Measurements from ENCODE around the gene MAN1A1.

The MAN1A1 gene

GRCh38 chr6:119234457-119234856, 115.1 kb downstream of the MAN1A1 start:
- DNase-seq (ENCODE audit: low read depth in 2 of 2), result no peak

GRCh38 chr6:119233312-119233984, 116.1 kb downstream of the MAN1A1 start:
- no peak for DNase-seq (ENCODE audit: low read depth in 2 of 2)

- DNase-seq (ENCODE audit: low read depth in 2 of 2), result no peak
Measured at GRCh38 chr6:119231394-119231793, 118.2 kb downstream of the MAN1A1 start.

GRCh38 chr6:119230160-119230559, 119.4 kb downstream of the MAN1A1 start:
- DNase-seq (ENCODE audit: low read depth in 2 of 2), result no peak

GRCh38 chr6:119227377-119227776, 122.2 kb downstream of the MAN1A1 start:
- DNase-seq (ENCODE audit: low read depth in 2 of 2), result no peak

- DNase-seq (ENCODE audit: low read depth in 2 of 2), result no peak
Measured at GRCh38 chr6:119226089-119226488, 123.5 kb downstream of the MAN1A1 start.

- no peak for DNase-seq (ENCODE audit: low read depth in 2 of 2)
Measured at GRCh38 chr6:119224095-119224701, 125.4 kb downstream of the MAN1A1 start.

GRCh38 chr6:119220452-119220851, 129.1 kb downstream of the MAN1A1 start:
- DNase-seq (ENCODE audit: low read depth in 2 of 2), result no peak

GRCh38 chr6:119218548-119218947, 131.0 kb downstream of the MAN1A1 start:
- DNase-seq (ENCODE audit: low read depth in 2 of 2), result no peak

- DNase-seq (ENCODE audit: low read depth in 2 of 2), result no peak
Measured at GRCh38 chr6:119215885-119216590, 133.5 kb downstream of the MAN1A1 start.

GRCh38 chr6:119215309-119215708, 134.3 kb downstream of the MAN1A1 start:
- DNase-seq (ENCODE audit: low read depth in 2 of 2), result no peak

GRCh38 chr6:119210596-119210995, 139.0 kb downstream of the MAN1A1 start:
- no peak for DNase-seq (ENCODE audit: low read depth in 2 of 2)

- no peak for DNase-seq (ENCODE audit: low read depth in 2 of 2)
Measured at GRCh38 chr6:119209452-119210205, 139.9 kb downstream of the MAN1A1 start.

- no peak for DNase-seq (ENCODE audit: low read depth in 2 of 2)
Measured at GRCh38 chr6:119207971-119208725, 141.4 kb downstream of the MAN1A1 start.

GRCh38 chr6:119207327-119207726, 142.2 kb downstream of the MAN1A1 start:
- no peak for DNase-seq (ENCODE audit: low read depth in 2 of 2)

- DNase-seq (ENCODE audit: low read depth in 2 of 2), result no peak
Measured at GRCh38 chr6:119205911-119206618, 143.5 kb downstream of the MAN1A1 start.

GRCh38 chr6:119204719-119205118, 144.8 kb downstream of the MAN1A1 start:
- DNase-seq (ENCODE audit: low read depth in 2 of 2), result no peak

GRCh38 chr6:119201480-119201879, 148.1 kb downstream of the MAN1A1 start:
- no peak for DNase-seq (ENCODE audit: low read depth in 2 of 2)

GRCh38 chr6:119200512-119201175, 148.9 kb downstream of the MAN1A1 start:
- DNase-seq (ENCODE audit: low read depth in 2 of 2), result no peak

- no peak for DNase-seq (ENCODE audit: low read depth in 2 of 2)
Measured at GRCh38 chr6:119197271-119197670, 152.3 kb downstream of the MAN1A1 start.

Data from stimulated activated CD4-positive, alpha-beta T cell treated with anti-CD3 and anti-CD28 coated beads, Interleukin-4, amount 100 ng/mL, for 48 hours (primary cell).